Esophagus muscularis mucosa (tissue), 3 donors: ENCODE measurements around the gene LMAN2L.

Experiments used
- CTCF ChIP-seq, 3 experiments: fragments of 200-600 bp in 2 of 3; fragments of 450-650 bp in 1 of 3; sonication (generic) in 2 of 3; IDR thresholded peaks; one replicate each; pipeline ENCODE4 v1.5.1; 2017 to 2019; ENCODE audit warnings: antibody characterized with exemption in 3 of 3, mild to moderate bottlenecking in 2 of 3, moderate library complexity in 1 of 3
- EP300 ChIP-seq: sonication (generic); formaldehyde crosslinking; IDR thresholded peaks from one replicate; pipeline ENCODE4 v1.6.1; 2017; ENCODE audit warnings: antibody characterized with exemption

GRCh38 chr2:96695602-96696001 is 44.3 kb downstream of the LMAN2L start:
- TF ChIP-seq CTCF (IDR thresholded peaks at IDR 0.05) (no peak), EP300 (no peak)
